Natural killer cell (primary cell): ENCODE data around the gene CNOT9. TPM values are rescaled to one million over a fixed set of nuclear protein-coding genes. Genes with fewer than 3 reads are reported as not detected.

ENCODE experiments used
- ATAC-seq, 3 donors: fragments of 150-1000 bp in 2 of 3; fragments of 200-7000 bp in 1 of 3; cut with Tn5 transposase; 1 replicate in 1 of 3; 2 replicates in 2 of 3; pipeline ENCODE4 v1.10.0; 2021; ENCODE audit warnings: mild to moderate bottlenecking in 2 of 3, moderate library complexity in 2 of 3
- DNase-seq, 2 donors: peaks; one replicate each; pipeline versions ENCODE4 v3.0.0 to v3.0.0-alpha.2; 2013 to 2021; ENCODE audit warnings: mixed read lengths in 1 of 2
- H3K27ac ChIP-seq: one replicate; pipeline ENCODE4 v1.5.1; 2013; ENCODE audit warnings: mild to moderate bottlenecking, low read length
- H3K27me3 ChIP-seq: one replicate; pipeline ENCODE4 v1.6.1; 2013; ENCODE audit warnings: low read length; ENCODE audit not compliant: control insufficient read depth, insufficient read depth
- H3K36me3 ChIP-seq: one replicate; pipeline ENCODE4 v1.6.1; 2013; ENCODE audit warnings: low read length; ENCODE audit not compliant: control insufficient read depth, insufficient read depth
- H3K4me1 ChIP-seq: one replicate; pipeline ENCODE4 v1.6.1; 2013; ENCODE audit warnings: low read length; ENCODE audit not compliant: control insufficient read depth, insufficient read depth
- H3K4me3 ChIP-seq: one replicate; pipeline ENCODE4 v1.5.1; 2013; ENCODE audit warnings: low read length
- H3K9me3 ChIP-seq: one replicate; pipeline ENCODE4 v1.6.1; 2013; ENCODE audit warnings: low read length; ENCODE audit not compliant: control insufficient read depth, insufficient read depth
- H3K27ac Mint-ChIP-seq, 2 donors: one replicate each; pipeline ENCODE4 v1.8.0; 2022; ENCODE audit warnings: mild to moderate bottlenecking in 2 of 2, mixed read lengths in 2 of 2, moderate library complexity in 1 of 2
- H3K27me3 Mint-ChIP-seq, 2 donors: one replicate each; pipeline ENCODE4 v1.8.0; 2022; ENCODE audit warnings: low read depth in 2 of 2, mixed read lengths in 2 of 2
- H3K36me3 Mint-ChIP-seq: one replicate; pipeline ENCODE4 v1.8.0; 2022; ENCODE audit warnings: mixed read lengths
- H3K4me1 Mint-ChIP-seq, 2 donors: one replicate each; pipeline ENCODE4 v1.8.0; 2022; ENCODE audit warnings: mixed read lengths in 2 of 2
- H3K4me3 Mint-ChIP-seq: one replicate; pipeline ENCODE4 v1.8.0; 2022; ENCODE audit warnings: mild to moderate bottlenecking, moderate library complexity, mixed read lengths
- H3K9me3 Mint-ChIP-seq, 2 donors: one replicate each; pipeline ENCODE4 v1.8.0; 2022; ENCODE audit warnings: mixed read lengths in 2 of 2
- CTCF ChIP-seq: fragments of 200-600 bp; IDR thresholded peaks from one replicate; pipeline ENCODE4 v1.8.0; 2022; ENCODE audit warnings: antibody characterized with exemption
- WGBS: methylation state at CpG from one replicate; pipeline ENCODE4 v1.1.7; 2013; ENCODE audit warnings: missing lambda C conversion rate; ENCODE audit not compliant: insufficient coverage; 5-methylcytosine and 5-hydroxymethylcytosine counted together
- intact Hi-C: fragments of 100-400 bp; cut with micrococcal nuclease; formaldehyde crosslinking; loops from one replicate; pipeline ENCODE4 v1.14.2; 2022
- total RNA-seq, 4 donors: library from RNA; stranded (reverse); fragments of 120-200 nt in 1 of 4; gene quantifications; one replicate each; pipeline versions ENCODE4 v1.2.3 to v1.2.4, GENCODE V29; 2013 to 2022

Gene CNOT9
- total RNA-seq, 3 donors from 2014 or later (not counting 1 experiment from before 2014, with no cell fraction given), result 61.4 to 66.7 (median 66.3) TPM

- Mint-ChIP-seq H3K9me3 (no peaks in the 10 kb centered on the region), H3K27ac (peak overlapping the region; percentile 92 to 95), H3K4me3 (peak overlapping the region; percentile 99), H3K4me1 (peaks cover 42 to 59% of the 10 kb centered on the region in 2 donors), H3K27me3 (no peaks in the 10 kb centered on the region), H3K36me3 (no peaks in the 10 kb centered on the region)
- no peak for DNase-seq
- TF ChIP-seq CTCF, result no peak
- peaks cover 20% of the 10 kb centered on the region for H3K36me3 ChIP-seq
- 58% methylated on average over 2 of the region's 6 CpGs for WGBS
- ATAC-seq, result no peak
- intact Hi-C loops, result no loop called here
- no peak overlapping the region for H3K4me3 ChIP-seq
- no peaks in the 10 kb centered on the region for H3K27me3 ChIP-seq
- H3K27ac ChIP-seq, result peak overlapping the region; percentile 98
- no peaks in the 10 kb centered on the region for H3K9me3 ChIP-seq
- peaks cover 27% of the 10 kb centered on the region for H3K4me1 ChIP-seq
Observed at GRCh38 chr2:218570850-218571249, 2.2 kb downstream of the CNOT9 start.

- no peak for ATAC-seq
Observed at GRCh38 chr2:218576854-218577253, 8.2 kb downstream of the CNOT9 start.

GRCh38 chr2:218577482-218578220 lies 9.0 kb downstream of the CNOT9 start:
- Histone ChIP-seq H3K9me3 (no peaks in the 10 kb centered on the region), H3K4me3 (no peak overlapping the region), H3K27ac (no peak overlapping the region), H3K36me3 (peaks cover 35% of the 10 kb centered on the region), H3K4me1 (no peaks in the 10 kb centered on the region), H3K27me3 (no peaks in the 10 kb centered on the region)
- H3K4me3 Mint-ChIP-seq, result no peak overlapping the region
- WGBS, result 93% methylated on average over 2 of the region's 3 CpGs
- no peaks in the 10 kb centered on the region for H3K27me3 Mint-ChIP-seq
- TF ChIP-seq CTCF, result no peak
- intact Hi-C loops, result no loop called here
- ATAC-seq (no peak), DNase-seq (no peak)
- H3K36me3 Mint-ChIP-seq, result no peaks in the 10 kb centered on the region
- H3K4me1 Mint-ChIP-seq, result peaks cover 17 to 34% of the 10 kb centered on the region in 2 donors
- H3K9me3 Mint-ChIP-seq, result no peaks in the 10 kb centered on the region
- peak overlapping the region in 1 of 2 donors; percentile 54 for H3K27ac Mint-ChIP-seq

More at GRCh38 chr2:218576854-218577253, 8.2 kb downstream of the CNOT9 start:
- H3K36me3 Mint-ChIP-seq, result no peaks in the 10 kb centered on the region
- H3K4me3 ChIP-seq, result no peak overlapping the region
- peaks cover 34% of the 10 kb centered on the region for H3K36me3 ChIP-seq
- no peaks in the 10 kb centered on the region for H3K27me3 Mint-ChIP-seq
- WGBS, result 96% methylated on average over 4 of the region's 4 CpGs
- H3K4me1 ChIP-seq, result no peaks in the 10 kb centered on the region
- H3K9me3 ChIP-seq, result no peaks in the 10 kb centered on the region
- no peaks in the 10 kb centered on the region for H3K27me3 ChIP-seq
- H3K27ac ChIP-seq, result no peak overlapping the region
- DNase-seq, result no peak
- H3K4me1 Mint-ChIP-seq, result peaks cover 16 to 35% of the 10 kb centered on the region in 2 donors
- intact Hi-C loops, result no loop called here
- H3K9me3 Mint-ChIP-seq, result no peaks in the 10 kb centered on the region
- peak overlapping the region in 1 of 2 donors; percentile 38 for H3K27ac Mint-ChIP-seq
- H3K4me3 Mint-ChIP-seq, result no peak overlapping the region
- TF ChIP-seq CTCF, result no peak
